HEK293 (cell line): ENCODE data around the gene WIPI1.

Experiments used
- CTCF ChIA-PET: fragments of 350-600 bp; formaldehyde crosslinking; extraction: SDS; loops from one replicate; lab custom pipeline; 2021; ENCODE audit warnings: antibody characterized with exemption; lab: Yijun Ruan, JAX
- POLR2A ChIA-PET: fragments of 300-600 bp; formaldehyde crosslinking; extraction: SDS; loops from one replicate; lab custom pipeline; 2020; ENCODE audit warnings: antibody characterized with exemption, inconsistent platforms; lab: Yijun Ruan, JAX
- H3K27ac ChIP-seq: fragments of 200-500 bp; sonication (Bioruptor generic); 2 replicates; pipeline ENCODE4 v1.5.1; 2014; ENCODE audit warnings: low read depth, low read length, control low read depth, inconsistent platforms; ENCODE audit errors: extremely low read depth
- H3K36me3 ChIP-seq, 2 experiments: fragments of 200-500 bp in 1 of 2; sonication (Bioruptor generic) in 1 of 2; 1 replicate in 1 of 2; 2 replicates in 1 of 2; pipeline ENCODE4 v1.5.1; 2014 to 2017; ENCODE audit warnings: inconsistent platforms in 2 of 2, low read length in 2 of 2; ENCODE audit not compliant: control insufficient read depth in 2 of 2, insufficient read depth in 1 of 2
- H3K4me1 ChIP-seq: fragments of 200-500 bp; sonication (Bioruptor generic); 2 replicates; pipeline ENCODE4 v1.5.1; 2014; ENCODE audit warnings: mild to moderate bottlenecking, low read length, inconsistent platforms; ENCODE audit not compliant: control insufficient read depth, insufficient read depth
- H3K4me3 ChIP-seq: 2 replicates; pipeline ENCODE4 v1.5.1; 2011; ENCODE audit warnings: low read depth, mild to moderate bottlenecking, control low read depth, low read length, moderate library complexity
- H3K9me3 ChIP-seq: fragments of 200-500 bp; sonication (Bioruptor generic); 2 replicates; pipeline ENCODE4 v1.5.1; 2014; ENCODE audit warnings: low read depth, low read length, inconsistent platforms; ENCODE audit not compliant: control insufficient read depth, insufficient read depth
- GLI2 ChIP-seq: fragments of 450-650 bp; formaldehyde crosslinking; IDR thresholded peaks from 2 replicates; pipeline ENCODE4; 2017; ENCODE audit warnings: missing biosample characterization, missing genetic modification characterization, low read depth, borderline replicate concordance
- GLI4 ChIP-seq: fragments of 450-650 bp; formaldehyde crosslinking; IDR thresholded peaks from 2 replicates; pipeline ENCODE4 v1.5.1; 2016; ENCODE audit warnings: missing biosample characterization, missing genetic modification characterization
- GLIS2 ChIP-seq: fragments of 450-650 bp; formaldehyde crosslinking; IDR thresholded peaks from 2 replicates; pipeline ENCODE4 v1.5.1; 2016; ENCODE audit warnings: missing biosample characterization, missing genetic modification characterization
- HOXC10 ChIP-seq: sonication (generic); formaldehyde crosslinking; IDR thresholded peaks from 2 replicates; pipeline ENCODE4 v1.8.1; 2023; ENCODE audit warnings: mild to moderate bottlenecking, missing genetic modification reagents
- INSM2 ChIP-seq: fragments of 450-650 bp; formaldehyde crosslinking; IDR thresholded peaks from 2 replicates; pipeline ENCODE4 v1.5.1; 2016; ENCODE audit warnings: missing biosample characterization, missing genetic modification characterization
- KLF9 ChIP-seq: fragments of 450-650 bp; formaldehyde crosslinking; IDR thresholded peaks from 2 replicates; pipeline ENCODE4 v1.5.1; 2016; ENCODE audit warnings: missing biosample characterization, missing genetic modification characterization, low read depth
- PATZ1 ChIP-seq: fragments of 450-650 bp; formaldehyde crosslinking; IDR thresholded peaks from 2 replicates; pipeline ENCODE4 v1.5.1; 2016; ENCODE audit warnings: missing biosample characterization, missing genetic modification characterization
- PRDM1 ChIP-seq: fragments of 450-650 bp; formaldehyde crosslinking; IDR thresholded peaks from 2 replicates; pipeline ENCODE4; 2016; ENCODE audit warnings: missing biosample characterization, missing genetic modification characterization
- PRDM10 ChIP-seq: fragments of 450-650 bp; formaldehyde crosslinking; IDR thresholded peaks from 2 replicates; pipeline ENCODE4 v1.5.1; 2016; ENCODE audit warnings: missing biosample characterization, missing genetic modification characterization
- SCRT2 ChIP-seq: fragments of 450-650 bp; formaldehyde crosslinking; IDR thresholded peaks from 2 replicates; pipeline ENCODE4 v1.5.1; 2016; ENCODE audit warnings: missing biosample characterization, missing genetic modification characterization
- ZBTB17 ChIP-seq: fragments of 450-650 bp; formaldehyde crosslinking; IDR thresholded peaks from 2 replicates; pipeline ENCODE4 v1.5.1; 2016; ENCODE audit warnings: missing biosample characterization, missing genetic modification characterization
- ZBTB48 ChIP-seq: fragments of 450-650 bp; formaldehyde crosslinking; IDR thresholded peaks from 2 replicates; pipeline ENCODE4 v1.5.1; 2016; ENCODE audit warnings: missing biosample characterization, missing genetic modification characterization
- ZNF121 ChIP-seq: fragments of 450-650 bp; formaldehyde crosslinking; IDR thresholded peaks from 2 replicates; pipeline ENCODE4 v1.5.1; 2016; ENCODE audit warnings: missing biosample characterization, missing genetic modification characterization
- ZNF175 ChIP-seq: fragments of 450-650 bp; formaldehyde crosslinking; IDR thresholded peaks from 2 replicates; pipeline ENCODE4 v1.5.1; 2016; ENCODE audit warnings: missing biosample characterization, missing genetic modification characterization
- ZNF335 ChIP-seq: fragments of 450-650 bp; formaldehyde crosslinking; conservative IDR thresholded peaks from 2 replicates; pipeline ENCODE4 v1.5.1; 2016; ENCODE audit warnings: missing biosample characterization, missing genetic modification characterization
- ZNF362 ChIP-seq: fragments of 450-650 bp; formaldehyde crosslinking; IDR thresholded peaks from 2 replicates; pipeline ENCODE4 v1.5.1; 2016; ENCODE audit warnings: missing biosample characterization, missing genetic modification characterization
- ZNF366 ChIP-seq: fragments of 450-650 bp; formaldehyde crosslinking; conservative IDR thresholded peaks from 2 replicates; pipeline ENCODE4 v1.5.1; 2016; ENCODE audit warnings: missing biosample characterization, missing genetic modification characterization
- ZNF548 ChIP-seq: fragments of 450-650 bp; formaldehyde crosslinking; IDR thresholded peaks from 2 replicates; pipeline ENCODE4 v1.5.1; 2016; ENCODE audit warnings: missing biosample characterization, missing genetic modification characterization
- ZNF561 ChIP-seq: fragments of 450-650 bp; IDR thresholded peaks from 2 replicates; pipeline ENCODE4 v1.5.1; 2018; ENCODE audit warnings: missing biosample characterization, missing genetic modification characterization, borderline replicate concordance
- ZNF580 ChIP-seq: fragments of 450-650 bp; formaldehyde crosslinking; IDR thresholded peaks from 2 replicates; pipeline ENCODE4 v1.5.1; 2016; ENCODE audit warnings: missing biosample characterization, missing genetic modification characterization
- ZNF600 ChIP-seq: fragments of 450-650 bp; formaldehyde crosslinking; IDR thresholded peaks from 2 replicates; pipeline ENCODE4 v1.5.1; 2016; ENCODE audit warnings: missing biosample characterization, missing genetic modification characterization
- ZNF623 ChIP-seq: fragments of 450-650 bp; formaldehyde crosslinking; IDR thresholded peaks from 2 replicates; pipeline ENCODE4 v1.5.1; 2016; ENCODE audit warnings: missing biosample characterization, missing genetic modification characterization
- ZNF629 ChIP-seq: fragments of 450-650 bp; formaldehyde crosslinking; IDR thresholded peaks from 2 replicates; pipeline ENCODE4 v1.5.1; 2017; ENCODE audit warnings: missing biosample characterization, missing genetic modification characterization
- ZNF639 ChIP-seq: fragments of 450-650 bp; formaldehyde crosslinking; IDR thresholded peaks from 2 replicates; pipeline ENCODE4 v1.5.1; 2016; ENCODE audit warnings: missing biosample characterization, missing genetic modification characterization

The WIPI1 gene

GRCh38 chr17:68379177-68379510 is 78.2 kb downstream of the WIPI1 start:
- Histone ChIP-seq H3K27ac (no peak overlapping the region), H3K9me3 (no peaks in the 10 kb centered on the region), H3K4me1 (peaks cover 29% of the 10 kb centered on the region), H3K4me3 (no peak overlapping the region), H3K36me3 (no peaks in the 10 kb centered on the region)
- POLR2A ChIA-PET, result no interaction called here
- CTCF ChIA-PET, result interaction anchor here (1.5 kb wide), 1 partner anchor 20 kb away, joined by 7 read pairs; no protein-coding TSS in a partner anchor
- TF ChIP-seq KLF9 (no peak), ZNF362 (tag by site-specific recombination) (0 out of 2 replicates have a peak, but pooled peaks have one; percentile 28), ZNF121 (tag by site-specific recombination) (peak; percentile 94)

- Histone ChIP-seq H3K4me3 (no peak overlapping the region), H3K27ac (peak overlapping the region; percentile 57; the same call in 1 of the 2 replicates), H3K4me1 (peaks cover 29% of the 10 kb centered on the region), H3K36me3 (no peaks in the 10 kb centered on the region), H3K9me3 (no peaks in the 10 kb centered on the region)
- CTCF ChIA-PET, result interaction anchor here (0.6 kb wide), 1 partner anchor 165 kb away, joined by 3 read pairs; no protein-coding TSS in a partner anchor
- POLR2A ChIA-PET, result no interaction called here
- TF ChIP-seq ZNF623 (tag by site-specific recombination) (no peak), INSM2 (tag by site-specific recombination) (no peak), ZNF600 (peak; percentile 76), SCRT2 (tag by site-specific recombination) (peak; percentile 66), ZNF548 (no peak), ZNF580 (no peak), ZNF366 (peak; percentile 69), ZBTB48 (tag by site-specific recombination) (peak; percentile 63; the same call in 1 of the 2 replicates), GLI4 (tag by site-specific recombination) (0 out of 2 replicates have a peak, but pooled peaks have one; percentile 31), ZNF335 (tag by site-specific recombination) (peak; percentile 98), PATZ1 (tag by site-specific recombination) (peak; percentile 90), ZNF629 (peak; percentile 59), HOXC10 (CRISPR knock-in tag) (no peak), ZNF561 (no peak), ZNF639 (tag by site-specific recombination) (0 out of 2 replicates have a peak, but pooled peaks have one; percentile 20), PRDM1 (tag by site-specific recombination) (peak; percentile 20; the same call in 1 of the 2 replicates), ZBTB17 (tag by site-specific recombination) (0 out of 2 replicates have a peak, but pooled peaks have one; percentile 61), GLIS2 (tag by site-specific recombination) (peak; percentile 59; the same call in 1 of the 2 replicates), GLI2 (tag by site-specific recombination) (no peak), ZNF175 (tag by site-specific recombination) (no peak), PRDM10 (tag by site-specific recombination) (peak; percentile 99)
Measured at GRCh38 chr17:68378268-68379176, 78.8 kb downstream of the WIPI1 start.
